SK-N-SH (cell line): ENCODE results near the gene ANK2. TPM values are rescaled to one million over a fixed set of nuclear protein-coding genes. Genes with fewer than 3 reads are reported as not detected.

ENCODE experiments used
- CTCF ChIA-PET: fragments of 300-600, 350-600 bp; formaldehyde crosslinking; extraction: SDS; loops from one replicate; lab custom pipeline; 2021; lab: Yijun Ruan, JAX
- POLR2A ChIA-PET: fragments of 350-600 bp; sonication (Branson Sonifier 250); formaldehyde crosslinking; extraction: SDS; loops from one replicate; lab custom pipeline; 2020; ENCODE audit warnings: antibody characterized with exemption, inconsistent platforms; lab: Yijun Ruan, JAX
- DNase-seq: peaks from one replicate; pipeline ENCODE4 v3.0.0; 2012
- H2AFZ ChIP-seq: fragments of 200-600 bp; sonication (generic); 2 replicates; pipeline ENCODE4 v1.8.1; 2016; ENCODE audit warnings: antibody characterized with exemption, mild to moderate bottlenecking, low read depth
- H3F3A ChIP-seq: fragments of 200-600 bp; sonication (generic); replicated peaks from 2 replicates; pipeline ENCODE3; 2016; ENCODE audit warnings: antibody characterized with exemption, mild to moderate bottlenecking; ENCODE audit not compliant: insufficient read depth
- H3K27ac ChIP-seq, 2 experiments: fragments of 200-500 bp in 1 of 2; fragments of 200-600 bp in 1 of 2; sonication (Bioruptor generic) in 1 of 2; sonication (generic), shearing (Covaris generic) in 1 of 2; 2 replicates each; pipeline versions ENCODE4 v1.5.1 to v1.6.1; 2014 to 2016; ENCODE audit warnings: low read depth in 2 of 2, inconsistent platforms in 1 of 2, low read length in 1 of 2, mild to moderate bottlenecking in 1 of 2, mixed read lengths in 1 of 2
- H3K27me3 ChIP-seq: fragments of 200-600 bp; sonication (generic), shearing (Covaris generic); 2 replicates; pipeline ENCODE4 v1.6.1; 2016; ENCODE audit warnings: mixed run types; ENCODE audit not compliant: insufficient read depth
- H3K36me3 ChIP-seq, 2 experiments: fragments of 200-500 bp in 1 of 2; fragments of 200-600 bp in 1 of 2; sonication (Bioruptor generic) in 1 of 2; sonication (generic) in 1 of 2; replicated peaks in 1 of 2; 2 replicates each; pipeline versions ENCODE3 to v1.5.1; 2014 to 2016; ENCODE audit warnings: low read length in 1 of 2, mild to moderate bottlenecking in 1 of 2; ENCODE audit not compliant: insufficient read depth in 2 of 2, control insufficient read depth in 1 of 2
- H3K4me1 ChIP-seq, 2 experiments: fragments of 200-500 bp in 1 of 2; fragments of 200-600 bp in 1 of 2; sonication (Bioruptor generic) in 1 of 2; sonication (generic), shearing (Covaris generic) in 1 of 2; 2 replicates each; pipeline versions ENCODE4 v1.5.1 to v1.6.1; 2014 to 2016; ENCODE audit warnings: low read depth in 1 of 2, low read length in 1 of 2, mixed run types in 1 of 2; ENCODE audit not compliant: insufficient read depth in 2 of 2, control insufficient read depth in 1 of 2
- H3K4me2 ChIP-seq: fragments of 200-600 bp; sonication (generic), shearing (Covaris generic); 2 replicates; pipeline ENCODE4 v1.6.1; 2017; ENCODE audit warnings: mixed run types
- H3K4me3 ChIP-seq, 2 experiments: fragments of 200-500 bp in 1 of 2; fragments of 200-600 bp in 1 of 2; sonication (Bioruptor generic) in 1 of 2; sonication (generic), shearing (Covaris generic) in 1 of 2; 2 replicates each; pipeline versions ENCODE4 v1.5.1 to v1.8.1; 2014 to 2016; ENCODE audit warnings: low read depth in 2 of 2, inconsistent platforms in 1 of 2, low read length in 1 of 2, mild to moderate bottlenecking in 1 of 2, mixed read lengths in 1 of 2, moderate library complexity in 1 of 2
- H3K79me2 ChIP-seq: fragments of 200-600 bp; sonication (generic); 2 replicates; pipeline ENCODE4 v1.8.1; 2017; ENCODE audit warnings: mild to moderate bottlenecking; ENCODE audit not compliant: insufficient read depth
- H3K9ac ChIP-seq: fragments of 200-600 bp; sonication (generic); 2 replicates; pipeline ENCODE4 v1.6.1; 2017; ENCODE audit warnings: mixed run types
- H3K9me2 ChIP-seq: fragments of 200-600 bp; sonication (generic); 2 replicates; pipeline ENCODE4 v1.6.1; 2017; ENCODE audit warnings: mixed run types
- H3K9me3 ChIP-seq: fragments of 200-600 bp; sonication (generic); 2 replicates; pipeline ENCODE4 v1.6.1; 2017; ENCODE audit warnings: mixed run types, mild to moderate bottlenecking, moderate library complexity
- H4K20me1 ChIP-seq: fragments of 200-600 bp; sonication (generic); 2 replicates; pipeline ENCODE4 v1.6.1; 2017; ENCODE audit warnings: mild to moderate bottlenecking, mixed run types; ENCODE audit not compliant: insufficient read depth
- ELF1 ChIP-seq: IDR thresholded peaks from 2 replicates; pipeline ENCODE4 v1.4.0; 2012
- GATA2 ChIP-seq: sonication (generic); formaldehyde crosslinking; IDR thresholded peaks from 2 replicates; pipeline ENCODE4 v1.5.0; 2020; ENCODE audit warnings: mild to moderate bottlenecking, missing genetic modification reagents
- JUND ChIP-seq: IDR thresholded peaks from 2 replicates; pipeline ENCODE4 v1.4.0; 2012
- MEF2A ChIP-seq: IDR thresholded peaks from 2 replicates; pipeline ENCODE4 v1.4.0; 2012; ENCODE audit warnings: low read depth, borderline replicate concordance
- NFIC ChIP-seq: IDR thresholded peaks from 2 replicates; pipeline ENCODE4 v1.4.0; 2012; ENCODE audit warnings: borderline replicate concordance
- RFX5 ChIP-seq: IDR thresholded peaks from 2 replicates; pipeline ENCODE4 v1.6.1; 2012; ENCODE audit warnings: mild to moderate bottlenecking, improper control_type of control experiment, low read length
- RXRA ChIP-seq: IDR thresholded peaks from 2 replicates; pipeline ENCODE4 v1.4.0; 2012; ENCODE audit warnings: low read depth, mild to moderate bottlenecking, borderline replicate concordance
- SIN3A ChIP-seq: IDR thresholded peaks from 2 replicates; pipeline ENCODE4 v1.6.1; 2012; ENCODE audit warnings: low read depth, mild to moderate bottlenecking, low read length, moderate library complexity, borderline replicate concordance
- TAF1 ChIP-seq: IDR thresholded peaks from 2 replicates; pipeline ENCODE4 v1.6.1; 2012; ENCODE audit warnings: low read depth, mild to moderate bottlenecking, low read length, moderate library complexity, borderline replicate concordance
- YY1 ChIP-seq: IDR thresholded peaks from 2 replicates; pipeline ENCODE4 v1.4.0; 2012; ENCODE audit warnings: low read depth, mild to moderate bottlenecking
- WGBS: methylation state at CpG from one replicate; pipeline ENCODE4 v1.1.6; 2017; ENCODE audit warnings: low lambda C conversion rate; 5-methylcytosine and 5-hydroxymethylcytosine counted together
- polyA plus RNA-seq, 3 experiments: library from polyadenylated mRNA; depleted of rRNA; stranded (reverse); fragments of >200 nt; gene quantifications; 2 replicates each; pipeline ENCODE4 v1.2.3, GENCODE V29; 2012
- TF ChIP-seq, protein P1 (sequence below): IDR thresholded peaks from 2 replicates; pipeline ENCODE4; 2012
- TF ChIP-seq, protein P2 (sequence below): IDR thresholded peaks from 2 replicates; pipeline ENCODE4 v1.6.1; 2012; ENCODE audit warnings: mild to moderate bottlenecking, low read depth, low read length, moderate library complexity
- TF ChIP-seq, protein P3 (sequence below): IDR thresholded peaks from 2 replicates; pipeline ENCODE4 v1.4.0; 2012; ENCODE audit warnings: low read depth, borderline replicate concordance
- TF ChIP-seq, protein P4 (sequence below): IDR thresholded peaks from 2 replicates; pipeline ENCODE4 v1.4.0; 2012; ENCODE audit warnings: low read depth

Gene ANK2
- polyA plus RNA-seq, 1 of the 3 experiments (the other 2 are of a cell fraction) = 0.69 TPM

DNA sequence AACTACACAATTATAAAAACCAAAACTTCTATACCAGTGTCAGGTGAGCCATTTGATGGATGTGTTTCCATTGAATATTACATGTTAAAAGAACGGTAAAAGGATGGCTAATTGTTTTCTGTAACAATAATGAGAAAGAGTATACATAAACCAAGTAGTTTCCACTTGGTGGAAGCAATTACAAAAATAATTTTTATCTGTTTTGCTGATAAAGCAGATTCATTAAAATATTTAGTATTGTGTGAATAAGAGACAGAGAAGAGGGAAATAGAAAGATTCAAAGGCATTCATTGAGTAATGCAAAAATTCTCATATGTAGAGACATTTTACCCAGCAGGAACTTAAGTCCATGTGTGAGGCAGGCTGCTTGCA, 95.7 kb downstream of the ANK2 start:
- CTCF ChIA-PET = interaction anchor here (1.2 kb wide), 1 partner anchor 383 kb away, joined by 3 read pairs; no protein-coding TSS in a partner anchor
- Histone ChIP-seq H4K20me1 (no peaks in the 10 kb centered on the region), H3K9ac (no peak overlapping the region), H2AFZ (no peak overlapping the region), H3K9me3 (no peaks in the 10 kb centered on the region), H3K4me2 (no peak overlapping the region), H3K9me2 (no peaks in the 10 kb centered on the region), H3K79me2 (no peaks in the 10 kb centered on the region), H3F3A (peaks cover 3% of the 10 kb centered on the region), H3K4me3 (no peak overlapping the region), H3K36me3 (no peaks in the 10 kb centered on the region), H3K4me1 (peaks cover 0 to 3% of the 10 kb centered on the region in 2 experiments; a peak in 2 of 4 replicates), H3K27ac (no peak overlapping the region), H3K27me3 (no peaks in the 10 kb centered on the region)
- no peak for DNase-seq
- 94% methylated on average over 1 of the region's 1 CpG for WGBS
- POLR2A ChIA-PET = no interaction called here
- TF ChIP-seq GATA2 (no peak), RFX5 (no peak), RXRA (no peak), SIN3A (no peak), TAF1 (no peak), ELF1 (no peak), MEF2A (no peak), NFIC (no peak), YY1 (no peak), JUND (no peak)
- TF ChIP-seq, protein P1, sequence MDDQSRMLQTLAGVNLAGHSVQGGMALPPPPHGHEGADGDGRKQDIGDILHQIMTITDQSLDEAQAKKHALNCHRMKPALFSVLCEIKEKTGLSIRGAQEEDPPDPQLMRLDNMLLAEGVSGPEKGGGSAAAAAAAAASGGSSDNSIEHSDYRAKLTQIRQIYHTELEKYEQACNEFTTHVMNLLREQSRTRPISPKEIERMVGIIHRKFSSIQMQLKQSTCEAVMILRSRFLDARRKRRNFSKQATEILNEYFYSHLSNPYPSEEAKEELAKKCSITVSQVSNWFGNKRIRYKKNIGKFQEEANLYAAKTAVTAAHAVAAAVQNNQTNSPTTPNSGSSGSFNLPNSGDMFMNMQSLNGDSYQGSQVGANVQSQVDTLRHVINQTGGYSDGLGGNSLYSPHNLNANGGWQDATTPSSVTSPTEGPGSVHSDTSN = no peak
- TF ChIP-seq, protein P2, sequence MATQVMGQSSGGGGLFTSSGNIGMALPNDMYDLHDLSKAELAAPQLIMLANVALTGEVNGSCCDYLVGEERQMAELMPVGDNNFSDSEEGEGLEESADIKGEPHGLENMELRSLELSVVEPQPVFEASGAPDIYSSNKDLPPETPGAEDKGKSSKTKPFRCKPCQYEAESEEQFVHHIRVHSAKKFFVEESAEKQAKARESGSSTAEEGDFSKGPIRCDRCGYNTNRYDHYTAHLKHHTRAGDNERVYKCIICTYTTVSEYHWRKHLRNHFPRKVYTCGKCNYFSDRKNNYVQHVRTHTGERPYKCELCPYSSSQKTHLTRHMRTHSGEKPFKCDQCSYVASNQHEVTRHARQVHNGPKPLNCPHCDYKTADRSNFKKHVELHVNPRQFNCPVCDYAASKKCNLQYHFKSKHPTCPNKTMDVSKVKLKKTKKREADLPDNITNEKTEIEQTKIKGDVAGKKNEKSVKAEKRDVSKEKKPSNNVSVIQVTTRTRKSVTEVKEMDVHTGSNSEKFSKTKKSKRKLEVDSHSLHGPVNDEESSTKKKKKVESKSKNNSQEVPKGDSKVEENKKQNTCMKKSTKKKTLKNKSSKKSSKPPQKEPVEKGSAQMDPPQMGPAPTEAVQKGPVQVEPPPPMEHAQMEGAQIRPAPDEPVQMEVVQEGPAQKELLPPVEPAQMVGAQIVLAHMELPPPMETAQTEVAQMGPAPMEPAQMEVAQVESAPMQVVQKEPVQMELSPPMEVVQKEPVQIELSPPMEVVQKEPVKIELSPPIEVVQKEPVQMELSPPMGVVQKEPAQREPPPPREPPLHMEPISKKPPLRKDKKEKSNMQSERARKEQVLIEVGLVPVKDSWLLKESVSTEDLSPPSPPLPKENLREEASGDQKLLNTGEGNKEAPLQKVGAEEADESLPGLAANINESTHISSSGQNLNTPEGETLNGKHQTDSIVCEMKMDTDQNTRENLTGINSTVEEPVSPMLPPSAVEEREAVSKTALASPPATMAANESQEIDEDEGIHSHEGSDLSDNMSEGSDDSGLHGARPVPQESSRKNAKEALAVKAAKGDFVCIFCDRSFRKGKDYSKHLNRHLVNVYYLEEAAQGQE = no peak
- TF ChIP-seq, protein P3, sequence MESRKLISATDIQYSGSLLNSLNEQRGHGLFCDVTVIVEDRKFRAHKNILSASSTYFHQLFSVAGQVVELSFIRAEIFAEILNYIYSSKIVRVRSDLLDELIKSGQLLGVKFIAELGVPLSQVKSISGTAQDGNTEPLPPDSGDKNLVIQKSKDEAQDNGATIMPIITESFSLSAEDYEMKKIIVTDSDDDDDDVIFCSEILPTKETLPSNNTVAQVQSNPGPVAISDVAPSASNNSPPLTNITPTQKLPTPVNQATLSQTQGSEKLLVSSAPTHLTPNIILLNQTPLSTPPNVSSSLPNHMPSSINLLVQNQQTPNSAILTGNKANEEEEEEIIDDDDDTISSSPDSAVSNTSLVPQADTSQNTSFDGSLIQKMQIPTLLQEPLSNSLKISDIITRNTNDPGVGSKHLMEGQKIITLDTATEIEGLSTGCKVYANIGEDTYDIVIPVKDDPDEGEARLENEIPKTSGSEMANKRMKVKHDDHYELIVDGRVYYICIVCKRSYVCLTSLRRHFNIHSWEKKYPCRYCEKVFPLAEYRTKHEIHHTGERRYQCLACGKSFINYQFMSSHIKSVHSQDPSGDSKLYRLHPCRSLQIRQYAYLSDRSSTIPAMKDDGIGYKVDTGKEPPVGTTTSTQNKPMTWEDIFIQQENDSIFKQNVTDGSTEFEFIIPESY = no peak
- TF ChIP-seq, protein P4, sequence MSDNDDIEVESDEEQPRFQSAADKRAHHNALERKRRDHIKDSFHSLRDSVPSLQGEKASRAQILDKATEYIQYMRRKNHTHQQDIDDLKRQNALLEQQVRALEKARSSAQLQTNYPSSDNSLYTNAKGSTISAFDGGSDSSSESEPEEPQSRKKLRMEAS = no peak
